Caco-2 (cell line): ENCODE measurements around the gene CLDN9. TPM values are rescaled to one million over a fixed set of nuclear protein-coding genes. Genes with fewer than 3 reads are reported as not detected.

Source experiments
- BruUV-seq: library from RNA; stranded (reverse); fragments of 400-500 nt; replicated peaks from 2 replicates; lab custom pipeline; 2021; lab: Mats Ljungman, UMichigan
- CTCF ChIA-PET: fragments of 300-600 bp; sonication (Branson Sonifier 250); formaldehyde crosslinking; loops from one replicate; lab custom pipeline; 2022; ENCODE audit warnings: antibody characterized with exemption; lab: Charles Lee
- POLR2A ChIA-PET: fragments of 300-600 bp; sonication (Branson Sonifier 250); formaldehyde crosslinking; loops from one replicate; lab custom pipeline; 2022; ENCODE audit warnings: antibody characterized with exemption; lab: Charles Lee
- DNase-seq, 2 experiments: peaks; one replicate each; pipeline versions ENCODE4 v3.0.0 to v3.0.0-alpha.2; 2020 to 2022
- H3K27me3 ChIP-seq: replicated peaks from 2 replicates; pipeline ENCODE4 v1.6.0; 2011; ENCODE audit warnings: low read length; ENCODE audit not compliant: control insufficient read depth, insufficient read depth
- H3K36me3 ChIP-seq: 2 replicates; pipeline ENCODE4 v1.5.1; 2011; ENCODE audit warnings: low read length; ENCODE audit not compliant: control insufficient read depth, insufficient read depth
- H3K4me1 ChIP-seq: fragments of 250-450 bp; sonication (Bioruptor Pico); 2 replicates; pipeline ENCODE4 v1.5.1; 2020; ENCODE audit warnings: mild to moderate bottlenecking
- H3K4me3 ChIP-seq: 2 replicates; pipeline ENCODE4 v1.5.1; 2011; ENCODE audit warnings: low read depth, mild to moderate bottlenecking, control low read depth, low read length
- H3K9me3 ChIP-seq: fragments of 250-450 bp; sonication (Bioruptor Pico); 2 replicates; pipeline ENCODE4 v1.5.1; 2020; ENCODE audit warnings: mild to moderate bottlenecking, moderate library complexity
- H3K27ac Mint-ChIP-seq: one replicate; pipeline ENCODE4 v1.8.0; 2022; ENCODE audit warnings: mixed read lengths; ENCODE audit not compliant: unreplicated experiment
- H3K27me3 Mint-ChIP-seq: one replicate; pipeline ENCODE4 v1.8.0; 2022; ENCODE audit warnings: mixed read lengths; ENCODE audit not compliant: insufficient read depth, unreplicated experiment
- H3K36me3 Mint-ChIP-seq: one replicate; pipeline ENCODE4 v1.8.0; 2022; ENCODE audit warnings: mild to moderate bottlenecking, mixed read lengths; ENCODE audit not compliant: insufficient read depth, unreplicated experiment
- H3K4me1 Mint-ChIP-seq: one replicate; pipeline ENCODE4 v1.8.0; 2022; ENCODE audit warnings: low read depth, mixed read lengths; ENCODE audit not compliant: unreplicated experiment
- H3K4me3 Mint-ChIP-seq: one replicate; pipeline ENCODE4 v1.8.0; 2022; ENCODE audit warnings: mild to moderate bottlenecking, moderate library complexity, mixed read lengths; ENCODE audit not compliant: unreplicated experiment
- H3K9me3 Mint-ChIP-seq: one replicate; pipeline ENCODE4 v1.8.0; 2022; ENCODE audit warnings: mixed read lengths; ENCODE audit not compliant: unreplicated experiment
- CTCF ChIP-seq, 2 experiments: fragments of 200-600 bp in 1 of 2; IDR thresholded peaks; 1 replicate in 1 of 2; 2 replicates in 1 of 2; pipeline versions ENCODE4 v1.5.1 to v1.8.0; 2011 to 2022; ENCODE audit warnings: antibody characterized with exemption in 1 of 2, control low read depth in 1 of 2, inconsistent platforms in 1 of 2, low read depth in 1 of 2, low read length in 1 of 2, mild to moderate bottlenecking in 1 of 2, moderate library complexity in 1 of 2; ENCODE audit not compliant: insufficient read depth in 1 of 2, severe bottlenecking in 1 of 2, unreplicated experiment in 1 of 2
- intact Hi-C: fragments of 100-400 bp; cut with micrococcal nuclease; formaldehyde crosslinking; loops from one replicate; pipeline ENCODE4 v1.10.0; 2022; ENCODE audit not compliant: unreplicated experiment
- total RNA-seq: library from RNA; stranded (reverse); gene quantifications from 2 replicates; pipeline ENCODE4 v1.2.3, GENCODE V29; 2022

Gene CLDN9
- total RNA-seq, 1 experiment from 2014 or later, result 0.79 TPM

GRCh38 chr16:3035289-3035971 lies 22.7 kb downstream of the CLDN9 start:
- TF ChIP-seq CTCF (IDR thresholded peaks at IDR 0.05; ENCODE audit: insufficient read depth in 1 of 2, low read depth in 1 of 2, low read length in 1 of 2, severe bottlenecking in 1 of 2, unreplicated experiment in 1 of 2), result no peak
- H3K27me3 Mint-ChIP-seq, result no peaks in the 10 kb centered on the region
- POLR2A ChIA-PET, result interaction anchor here (1.3 kb wide), 1 partner anchor 15 kb away, joined by 3 read pairs; the partner anchor contains the start of gene TNFRSF12A

GRCh38 chr16:3035972-3036725 lies 23.4 kb downstream of the CLDN9 start:
- TF ChIP-seq CTCF (IDR thresholded peaks at IDR 0.05; ENCODE audit: insufficient read depth in 1 of 2, low read depth in 1 of 2, low read length in 1 of 2, severe bottlenecking in 1 of 2, unreplicated experiment in 1 of 2), result no peak
- peak overlapping the region; percentile 35 for H3K27ac Mint-ChIP-seq
- no TSS peak for BruUV-seq

More at GRCh38 chr16:3035289-3035971, 22.7 kb downstream of the CLDN9 start:
- no peak for DNase-seq
- intact Hi-C loops, result no loop called here
- no peaks in the 10 kb centered on the region for H3K27me3 ChIP-seq
- H3K4me1 ChIP-seq, result peaks cover 4% of the 10 kb centered on the region
- BruUV-seq, result no TSS peak
- no peaks in the 10 kb centered on the region for H3K9me3 Mint-ChIP-seq
- H3K36me3 Mint-ChIP-seq, result peaks cover 6% of the 10 kb centered on the region
- H3K4me1 Mint-ChIP-seq, result no peaks in the 10 kb centered on the region
- H3K36me3 ChIP-seq, result no peaks in the 10 kb centered on the region
- H3K9me3 ChIP-seq, result no peaks in the 10 kb centered on the region
- H3K27ac Mint-ChIP-seq, result peak overlapping the region; percentile 35
- H3K4me3 ChIP-seq, result peak overlapping the region; percentile 67
- peak overlapping the region; percentile 73 for H3K4me3 Mint-ChIP-seq
- CTCF ChIA-PET, result interaction anchor here (0.6 to 1.1 kb wide), 2 partner anchors 19 to 23 kb away, joined by 3 to 6 read pairs; no protein-coding TSS in a partner anchor

GRCh38 chr16:3036726-3037315 lies 24.1 kb downstream of the CLDN9 start, which contains the start of gene BICDL2:
Gene BICDL2 (minus strand): TSS chr16:3036944. CDS start chr16:3035496, 1,448 bp downstream.
- Mint-ChIP-seq H3K4me1 (no peaks in the 10 kb centered on the region), H3K4me3 (peak within 1 kb of the TSS; percentile 73), H3K27me3 (no peaks in the 10 kb centered on the region), H3K36me3 (peaks cover 6% of the 10 kb centered on the region), H3K9me3 (no peaks in the 10 kb centered on the region), H3K27ac (peak within 1 kb of the TSS; percentile 35)
- peak within 1 kb of the TSS; percentile 67 for H3K4me3 ChIP-seq
- no peaks in the 10 kb centered on the region for H3K27me3 ChIP-seq
- no peaks in the 10 kb centered on the region for H3K36me3 ChIP-seq
- intact Hi-C loops, result no loop called here
- DNase-seq, result peak in 1 of 2 experiments; percentile 73
- CTCF ChIA-PET, result interaction anchor here (0.6 kb wide), 1 partner anchor 16 kb away, joined by 4 read pairs; the partner anchor contains the start of gene TNFRSF12A
- no peak for TF ChIP-seq CTCF (IDR thresholded peaks at IDR 0.05; ENCODE audit: insufficient read depth in 1 of 2, low read depth in 1 of 2, low read length in 1 of 2, severe bottlenecking in 1 of 2, unreplicated experiment in 1 of 2)
- BruUV-seq, result no TSS peak
- POLR2A ChIA-PET, result no interaction called here
- no peaks in the 10 kb centered on the region; the same call in 1 of the 2 replicates for H3K4me1 ChIP-seq
- H3K9me3 ChIP-seq, result no peaks in the 10 kb centered on the region

More at GRCh38 chr16:3035972-3036725, 23.4 kb downstream of the CLDN9 start:
- intact Hi-C loops, result no loop called here
- H3K4me3 ChIP-seq, result peak overlapping the region; percentile 67
- no peaks in the 10 kb centered on the region for H3K4me1 Mint-ChIP-seq
- no peaks in the 10 kb centered on the region for H3K36me3 ChIP-seq
- peaks cover 6% of the 10 kb centered on the region for H3K36me3 Mint-ChIP-seq
- H3K9me3 ChIP-seq, result no peaks in the 10 kb centered on the region
- H3K27me3 ChIP-seq, result no peaks in the 10 kb centered on the region
- DNase-seq, result peak in 1 of 2 experiments; percentile 36
- POLR2A ChIA-PET, result interaction anchor here (1.3 kb wide), 1 partner anchor 16 kb away, joined by 3 read pairs; the partner anchor contains the start of gene TNFRSF12A
- peaks cover 4% of the 10 kb centered on the region for H3K4me1 ChIP-seq
- H3K9me3 Mint-ChIP-seq, result no peaks in the 10 kb centered on the region
- H3K4me3 Mint-ChIP-seq, result peak overlapping the region; percentile 73
- H3K27me3 Mint-ChIP-seq, result no peaks in the 10 kb centered on the region
- CTCF ChIA-PET, result interaction anchor here (0.6 kb wide), 1 partner anchor 16 kb away, joined by 4 read pairs; the partner anchor contains the start of gene TNFRSF12A
